Stimulated activated CD4-positive, alpha-beta T cell treated with anti-CD3 and anti-CD28 coated beads, Interleukin-1b, Interleukin-23, amount 100 ng/mL, for 48 hours (primary cell): ENCODE data around the gene FOS.
"Not testable (repeated sequence)": the region's sequence is repeated elsewhere in the genome, so short reads cannot be mapped to it uniquely, and the experiment has no call there.

ENCODE experiments used
- DNase-seq: peaks from one replicate; pipeline ENCODE4 v3.0.0-alpha.2; 2020

FOS gene

GRCh38 chr14:75278422-75279152 is at the start of gene FOS:
TSS of gene FOS (plus strand) at chr14:75278828. CDS start at chr14:75278983, 155 bp downstream.
- DNase-seq: peak; percentile 87

GRCh38 chr14:75229661-75230139 is 48.9 kb upstream of the FOS start:
- DNase-seq: no peak

GRCh38 chr14:75230140-75230792 is 48.4 kb upstream of the FOS start:
- peak; percentile 41 for DNase-seq

GRCh38 chr14:75231320-75231719 is 47.3 kb upstream of the FOS start:
- no peak for DNase-seq

- no peak for DNase-seq
Measured at GRCh38 chr14:75232191-75232590, 46.4 kb upstream of the FOS start.

DNA sequence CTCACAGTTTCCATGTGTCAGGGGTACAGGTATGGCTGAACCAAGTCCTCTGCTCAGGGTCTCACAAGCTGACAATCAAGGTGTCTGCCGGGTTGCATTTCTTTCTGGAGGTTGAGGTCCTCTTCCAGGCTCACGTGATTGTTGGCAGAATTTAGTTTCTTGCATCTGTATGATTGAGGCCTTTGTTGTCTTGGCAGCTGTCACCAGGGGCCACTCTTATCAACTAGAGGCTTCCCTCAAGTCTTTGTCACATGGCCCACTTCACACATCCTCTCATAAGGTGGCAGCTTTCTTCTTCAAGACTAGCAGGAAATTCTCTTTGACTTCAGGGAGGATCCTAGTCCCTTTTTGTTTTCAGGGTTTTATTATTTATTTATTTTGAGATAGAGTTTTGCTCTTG is 46.0 kb upstream of the FOS start:
- no peak for DNase-seq

GRCh38 chr14:75234173-75235115 is 44.2 kb upstream of the FOS start:
- DNase-seq: no peak

DNA sequence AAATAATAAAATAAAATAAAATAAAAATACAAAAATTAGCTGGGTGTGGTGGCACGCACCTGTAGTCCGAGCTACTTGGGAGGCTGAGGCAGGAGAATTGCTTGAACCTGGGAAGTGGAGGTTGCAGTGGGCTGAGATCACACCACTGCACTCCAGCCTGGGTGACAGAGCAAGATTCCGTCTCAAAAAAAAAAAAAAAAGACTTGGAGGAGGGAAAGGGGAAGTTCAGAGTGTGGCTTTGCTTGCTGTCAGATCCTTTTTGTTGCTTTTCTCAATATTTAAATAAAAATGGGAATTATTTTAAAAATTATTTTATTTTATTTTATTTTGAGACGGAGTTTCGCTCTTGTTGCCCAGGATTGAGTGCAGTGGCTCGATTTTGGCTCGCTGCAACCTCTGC is 43.4 kb upstream of the FOS start:
- DNase-seq: not testable (repeated sequence)

GRCh38 chr14:75236467-75236866 is 42.2 kb upstream of the FOS start:
- no peak for DNase-seq

GRCh38 chr14:75236901-75237419 is 41.7 kb upstream of the FOS start:
- DNase-seq: no peak

DNA sequence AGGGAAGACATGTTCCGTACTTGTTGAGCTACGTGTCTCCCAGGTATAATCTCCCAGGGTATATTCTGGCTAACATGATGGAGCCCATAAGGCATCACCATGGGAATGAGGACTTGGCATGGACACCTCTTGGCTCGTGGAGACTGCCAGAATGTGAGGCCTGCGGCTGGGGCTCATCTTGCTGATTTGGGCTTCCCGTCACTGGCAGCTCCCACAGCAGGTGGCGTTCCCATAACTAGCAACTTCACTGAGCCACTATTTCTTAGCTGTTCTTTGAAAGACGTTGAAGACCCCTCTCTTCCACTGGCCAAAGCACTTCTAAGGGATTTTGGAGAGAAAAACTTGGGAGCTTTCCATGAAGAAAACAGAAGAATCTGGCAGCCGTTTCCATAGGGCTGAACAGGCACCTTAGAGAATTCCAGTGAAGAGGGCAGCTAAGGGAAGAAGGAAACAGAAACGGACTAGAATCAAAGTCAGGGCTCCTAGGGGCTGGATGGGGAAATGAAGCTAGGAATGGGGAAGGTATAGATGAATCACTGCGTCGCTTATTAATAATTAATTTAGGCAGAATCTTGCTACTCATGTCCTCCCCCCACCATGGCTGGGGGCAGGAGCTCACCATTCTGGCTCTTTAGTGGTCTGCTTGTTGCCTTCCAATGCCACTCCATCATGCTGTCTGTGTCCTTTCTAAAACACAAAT is 39.7 kb upstream of the FOS start:
- no peak for DNase-seq

- DNase-seq: no peak
Measured at GRCh38 chr14:75240781-75241180, 37.8 kb upstream of the FOS start.

GRCh38 chr14:75242546-75243273 is 35.9 kb upstream of the FOS start:
- DNase-seq: no peak

- DNase-seq: no peak
Measured at GRCh38 chr14:75244121-75244520, 34.5 kb upstream of the FOS start.

DNA sequence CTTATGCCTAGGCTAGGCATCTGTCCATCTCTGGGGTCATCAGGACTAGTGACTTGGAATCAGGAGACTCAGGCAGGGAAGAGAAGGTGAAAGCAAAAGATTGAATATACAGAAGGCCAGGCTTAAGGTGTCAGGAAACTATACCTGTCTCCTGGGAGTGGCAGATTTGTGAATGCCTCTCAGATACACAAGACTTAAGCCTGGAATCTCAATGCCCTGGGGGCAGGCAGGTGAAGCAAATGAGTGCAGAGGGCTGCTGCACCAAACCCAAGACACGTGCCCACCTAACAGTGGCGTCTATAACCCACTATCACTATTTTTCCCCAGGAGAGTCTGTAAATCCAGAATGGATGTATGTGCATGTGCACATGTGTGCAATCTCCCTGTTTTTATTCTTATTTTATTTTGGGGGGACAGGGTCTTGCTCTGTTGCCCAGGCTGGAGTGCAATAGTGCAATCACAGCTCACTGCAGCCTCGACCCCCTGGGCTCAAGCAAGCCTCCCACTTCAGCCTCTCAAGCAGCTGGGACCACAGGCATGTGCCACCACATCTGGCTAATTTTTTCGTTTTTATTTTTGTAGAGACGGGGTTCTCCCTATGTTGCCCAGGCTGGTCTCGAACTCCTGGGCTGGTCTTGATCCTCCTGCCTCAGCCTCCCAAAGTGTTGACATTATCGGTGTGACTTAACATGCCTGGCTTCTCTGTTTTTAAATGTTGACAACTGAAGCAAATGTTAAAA is 31.9 kb upstream of the FOS start:
- DNase-seq: no peak

- peak; percentile 71 for DNase-seq
Measured at GRCh38 chr14:75247286-75247922, 31.2 kb upstream of the FOS start.

DNA sequence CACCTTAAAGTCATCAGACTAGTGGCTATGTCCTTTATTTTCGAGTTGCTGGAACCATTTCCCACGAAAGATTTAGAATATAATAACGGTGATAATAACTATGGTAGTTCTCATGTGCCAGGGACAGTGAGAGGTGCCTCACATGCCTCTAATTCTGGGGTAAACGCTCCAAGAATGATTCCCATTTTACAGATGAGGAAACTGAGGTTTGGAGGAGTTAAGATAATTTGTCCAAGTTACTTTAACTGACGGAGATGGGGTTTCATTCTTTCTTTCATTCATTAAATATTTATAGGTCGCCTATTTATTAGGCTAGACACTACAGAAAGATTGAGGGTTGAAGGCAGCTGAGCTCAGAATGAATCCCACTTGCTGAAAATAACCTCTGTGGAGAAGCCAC is 30.7 kb upstream of the FOS start:
- no peak for DNase-seq

DNA sequence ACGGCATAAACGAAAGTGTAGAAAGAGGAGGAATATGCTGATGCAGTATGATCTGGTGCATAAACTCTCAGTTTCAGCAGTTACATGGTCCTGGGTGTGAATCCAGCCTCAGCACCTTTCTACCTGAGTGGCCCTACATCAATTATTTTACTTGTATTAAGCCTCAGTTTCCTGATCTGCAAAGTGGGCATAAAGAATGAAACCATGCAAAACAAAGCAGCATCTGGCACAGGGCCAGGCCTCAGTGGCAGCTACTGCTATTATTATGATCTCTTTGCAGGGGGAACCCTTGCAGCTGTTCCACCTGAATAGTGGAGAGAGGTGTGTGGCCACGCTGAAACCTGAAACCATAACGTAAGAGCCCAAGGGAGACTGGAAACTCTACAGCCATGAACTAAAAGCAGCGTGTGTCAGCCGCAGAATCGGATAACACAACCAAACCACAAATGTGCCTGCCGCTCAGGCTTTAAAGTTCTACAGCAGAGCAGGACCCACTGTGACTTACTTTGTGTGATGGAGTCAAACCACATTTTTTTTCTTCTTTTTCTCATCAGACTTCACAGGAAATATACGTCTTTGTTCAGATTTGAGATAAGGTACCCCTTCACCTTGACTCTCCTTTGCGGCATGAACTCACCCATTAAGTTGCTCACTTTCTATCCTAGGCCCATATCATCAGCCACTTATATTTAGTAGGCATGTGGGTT is 29.2 kb upstream of the FOS start:
- peak; percentile 90 for DNase-seq

DNA sequence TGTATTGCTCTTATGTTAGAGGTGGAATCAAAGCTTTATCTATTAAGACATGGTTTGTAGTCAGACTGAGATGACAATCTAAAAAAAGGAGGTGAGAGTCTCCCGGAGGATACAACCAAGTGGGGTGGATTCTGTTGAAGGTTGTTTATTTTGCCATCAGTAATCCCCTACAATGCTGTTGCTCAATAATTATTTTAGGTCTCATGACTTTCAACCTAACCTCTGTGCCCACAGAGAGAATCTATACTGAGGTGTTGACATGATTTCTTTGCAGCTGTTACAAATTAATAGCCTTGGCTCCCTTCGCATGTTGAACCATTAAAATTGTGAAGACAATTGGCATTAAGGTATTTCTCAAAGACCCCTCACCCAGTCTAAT is 28.7 kb upstream of the FOS start:
- DNase-seq: no peak

DNA sequence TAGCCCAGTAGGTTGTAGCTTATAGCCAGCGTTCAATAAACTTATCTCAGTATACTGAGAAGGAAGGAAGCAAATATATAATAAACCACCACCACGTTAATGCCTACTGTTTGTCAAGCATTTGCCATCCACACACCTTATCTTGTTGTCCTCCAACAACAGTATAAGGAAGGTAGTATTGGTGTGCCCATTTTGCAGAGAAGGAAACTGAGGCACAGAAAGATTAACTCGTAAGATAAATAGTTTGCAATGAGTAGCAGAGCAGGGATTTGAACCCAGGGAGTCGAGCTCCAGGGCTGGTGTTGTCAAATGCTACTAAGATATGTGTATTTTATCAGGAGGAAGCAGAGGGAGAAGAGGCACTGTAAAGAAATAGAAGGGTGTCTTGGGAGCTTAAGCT is 27.8 kb upstream of the FOS start:
- DNase-seq: no peak
